ENCODE results near the gene PADI4. TPM values are rescaled to one million over a fixed set of nuclear protein-coding genes. Genes with fewer than 3 reads are reported as not detected.

PADI4 gene
- total and polyA plus RNA-seq, 2 of the 8 experiments (the other 6 are each of a cell fraction or from before 2014, with no cell fraction given), result 0.29 TPM; not detected in 1

DNA sequence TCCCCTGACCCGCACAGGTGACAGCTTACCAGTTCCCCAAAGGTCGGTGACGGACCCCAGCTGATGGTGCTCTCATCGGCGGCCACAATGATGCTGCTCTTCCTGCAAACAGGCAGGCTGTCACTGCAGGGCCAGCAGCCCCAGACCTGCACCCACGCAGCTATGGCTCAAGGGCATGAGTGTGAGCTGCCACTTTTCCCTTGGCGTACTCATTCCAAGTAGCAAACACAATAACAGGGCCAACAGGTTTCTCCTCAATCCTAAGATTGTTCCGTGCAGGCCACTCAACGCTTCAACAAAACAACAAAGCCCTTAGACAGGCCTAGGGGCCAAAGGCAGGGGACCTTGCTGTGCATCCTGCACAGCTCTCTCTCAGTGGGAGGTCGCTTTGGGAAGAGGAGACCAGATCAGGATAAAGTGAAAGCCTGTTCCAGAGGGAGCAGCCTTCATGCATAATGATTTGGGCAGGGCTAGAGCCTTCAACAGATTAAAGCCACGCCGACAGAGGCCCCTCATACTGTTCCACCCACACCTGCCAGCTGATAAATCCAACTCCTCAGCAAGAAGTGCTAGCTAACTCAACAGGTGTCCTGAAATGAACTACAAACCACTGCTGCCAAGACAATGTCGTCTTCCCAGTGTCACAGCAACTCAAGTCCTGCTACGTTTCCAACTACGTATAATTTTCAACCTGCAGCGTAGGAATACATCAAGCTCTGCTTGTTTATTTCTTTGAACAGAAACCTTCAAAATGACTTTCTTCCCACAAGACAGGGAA, 104.3 kb downstream of the PADI4 start:
- H3K14ac ChIP-seq (ENCODE audit: insufficient read length), result no peak overlapping the region
- WGBS, 2 experiments (ENCODE audit: extremely low coverage in 1 of 2, insufficient coverage in 1 of 2, insufficient read length in 1 of 2, insufficient replicate concordance in 2 of 2, low coverage in 1 of 2, low lambda C conversion rate in 2 of 2, missing lambda C conversion rate in 1 of 2), result 96% methylated on average over 16 of the region's 16 CpGs; no CpG with 5 or more reads in 1 of the 2 experiments
- peaks cover 22 to 32% of the 10 kb centered on the region in 2 experiments for H4K20me1 ChIP-seq (replicated peaks in 1 of 2; ENCODE audit: control insufficient read depth in 1 of 2, insufficient read depth in 2 of 2, low read length in 2 of 2)
- H2BK20ac ChIP-seq (ENCODE audit: low read length), result no peak overlapping the region
- no peaks in the 10 kb centered on the region for H3K23me2 ChIP-seq (ENCODE audit: low read depth, low read length)
- H3K18ac ChIP-seq (ENCODE audit: extremely low read depth, low read length), result no peak overlapping the region
- H3K79me1 ChIP-seq (ENCODE audit: low read depth, low read length), result peaks cover 3% of the 10 kb centered on the region; the same call in 1 of the 2 replicates
- H2BK5ac ChIP-seq (ENCODE audit: low read depth, low read length), result no peak overlapping the region; the same call in 1 of the 2 replicates
- no peak overlapping the region for H3K4me2 ChIP-seq (ENCODE audit: insufficient read depth in 1 of 2, low read depth in 2 of 2, low read length in 2 of 2)
- H3K56ac ChIP-seq (replicated peaks; ENCODE audit: insufficient read length, low read depth, low read length), result no peak overlapping the region
- H2BK120ac ChIP-seq (replicated peaks; ENCODE audit: low read depth, low read length), result no peak overlapping the region
- H3K27me3 ChIP-seq (replicated peaks in 1 of 4; ENCODE audit: control insufficient read depth in 3 of 4, extremely low read depth in 1 of 4, insufficient read depth in 3 of 4, low read length in 3 of 4), result no peaks in the 10 kb centered on the region
- H2BK15ac ChIP-seq (ENCODE audit: low read length), result no peak overlapping the region
- no peak overlapping the region for H2BK12ac ChIP-seq (ENCODE audit: low read depth, low read length)
- no peak overlapping the region for H3K4ac ChIP-seq (replicated peaks; ENCODE audit: insufficient read length, low read depth, low read length)
- ChIA-PET CTCF (ENCODE audit: partially characterized antibody) (interaction anchor here (0.6 to 1.4 kb wide), 3 partner anchors 13 to 471 kb away, joined by 3 to 4 read pairs (median 3); no protein-coding TSS in a partner anchor), POLR2A (ENCODE audit: partially characterized antibody) (interaction anchor here (0.8 to 2.8 kb wide), 11 partner anchors 10 to 35 kb away, joined by 3 to 8 read pairs (median 4); no protein-coding TSS in a partner anchor)
- H4K5ac ChIP-seq (ENCODE audit: insufficient read length, low read depth, low read length), result no peak overlapping the region
- peaks cover 0 to 4% (median 0%) of the 10 kb centered on the region in 4 experiments; a peak in 2 of 7 replicates for H3K4me1 ChIP-seq (replicated peaks in 1 of 4; ENCODE audit: control insufficient read depth in 3 of 4, insufficient read depth in 4 of 4, low read length in 3 of 4)
- DNase-seq (ENCODE audit: low read depth in 1 of 2, low spot score in 2 of 2) (no peak), FAIRE-seq (no peak)
- no peak overlapping the region; a peak in 1 of 7 replicates for H3K9ac ChIP-seq (replicated peaks in 1 of 4; ENCODE audit: extremely low read depth in 1 of 4, low read depth in 3 of 4, low read length in 3 of 4)
- no peaks in the 10 kb centered on the region for H3K9me3 ChIP-seq (ENCODE audit: insufficient read depth in 2 of 2, low read depth in 1 of 2, low read length in 1 of 2)
- peaks cover 0 to 55% of the 10 kb centered on the region in 2 experiments; a peak in 2 of 4 replicates for H3K79me2 ChIP-seq (ENCODE audit: control insufficient read depth in 1 of 2, insufficient read depth in 2 of 2, low read length in 2 of 2)
- no peak overlapping the region for H3K23ac ChIP-seq (ENCODE audit: insufficient read length)
- H3K27ac ChIP-seq (ENCODE audit: low read depth, low read length), result no peak overlapping the region
- H4K91ac ChIP-seq (replicated peaks; ENCODE audit: insufficient read length, low read length), result no peak overlapping the region
- no peak overlapping the region for H3K4me3 ChIP-seq (ENCODE audit: extremely low read depth in 1 of 4, insufficient read depth in 2 of 4, low read depth in 3 of 4, low read length in 4 of 4)
- peaks cover 57 to 98% (median 87%) of the 10 kb centered on the region in 4 experiments for H3K36me3 ChIP-seq (ENCODE audit: control insufficient read depth in 2 of 4, insufficient read depth in 4 of 4, low read length in 3 of 4)
- H4K8ac ChIP-seq (ENCODE audit: extremely low read depth, insufficient read depth, low read length), result no peak overlapping the region
- no peak overlapping the region for H2AK5ac ChIP-seq (ENCODE audit: low read depth, low read length)
- no peak overlapping the region for H2AFZ ChIP-seq (ENCODE audit: low read length)
- no peak for TF ChIP-seq SUZ12 (IDR thresholded peaks at IDR 0.05; ENCODE audit: low read length)
- TF ChIP-seq SRF (IDR thresholded peaks at IDR 0.05; ENCODE audit: low read depth, low read length), result no peak
- no peak for TF ChIP-seq GTF2F1 (IDR thresholded peaks at IDR 0.05; ENCODE audit: borderline replicate concordance, low read depth, low read length)
- TF ChIP-seq TCF12 (IDR thresholded peaks at IDR 0.05; ENCODE audit: low read depth, low read length), result no peak
- TF ChIP-seq ASH2L (IDR thresholded peaks at IDR 0.05; ENCODE audit: low read length), result no peak
- no peak for TF ChIP-seq KDM5A (IDR thresholded peaks at IDR 0.05; ENCODE audit: low read length)
- TF ChIP-seq SIRT6 (IDR thresholded peaks at IDR 0.05; ENCODE audit: low read length), result no peak
- TF ChIP-seq PHF8 (conservative IDR thresholded peaks at IDR 0.05; ENCODE audit: low read depth, low read length), result no peak
- TF ChIP-seq, protein P1, sequence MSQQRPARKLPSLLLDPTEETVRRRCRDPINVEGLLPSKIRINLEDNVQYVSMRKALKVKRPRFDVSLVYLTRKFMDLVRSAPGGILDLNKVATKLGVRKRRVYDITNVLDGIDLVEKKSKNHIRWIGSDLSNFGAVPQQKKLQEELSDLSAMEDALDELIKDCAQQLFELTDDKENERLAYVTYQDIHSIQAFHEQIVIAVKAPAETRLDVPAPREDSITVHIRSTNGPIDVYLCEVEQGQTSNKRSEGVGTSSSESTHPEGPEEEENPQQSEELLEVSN (IDR thresholded peaks at IDR 0.05), result no peak
- TF ChIP-seq CEBPB (IDR thresholded peaks at IDR 0.05; ENCODE audit: low read depth, low read length), result no peak
- TF ChIP-seq CBX5 (IDR thresholded peaks at IDR 0.05; ENCODE audit: low read depth, low read length), result no peak

Measured in H1 (cell line).